Tibial nerve (tissue), 4 donors: ENCODE results near the gene PRKRIP1.

ENCODE experiments used
- CTCF ChIP-seq, 5 experiments: fragments of 200-600 bp in 3 of 5; fragments of 450-650 bp in 2 of 5; sonication (generic) in 3 of 5; IDR thresholded peaks; one replicate each; pipeline ENCODE4 v1.5.1; 2016 to 2019; ENCODE audit warnings: antibody characterized with exemption in 5 of 5, mild to moderate bottlenecking in 3 of 5, moderate library complexity in 2 of 5
- EP300 ChIP-seq, 2 donors: sonication (generic); formaldehyde crosslinking; IDR thresholded peaks; one replicate each; pipeline ENCODE4 v1.6.1; 2017; ENCODE audit warnings: antibody characterized with exemption in 2 of 2, mild to moderate bottlenecking in 1 of 2
- POLR2A ChIP-seq, 2 donors: fragments of 450-650 bp; IDR thresholded peaks; one replicate each; pipeline ENCODE4 v1.6.1; 2017; ENCODE audit warnings: antibody characterized with exemption in 2 of 2, mild to moderate bottlenecking in 2 of 2, moderate library complexity in 2 of 2

GRCh38 chr7:102393467-102393866 lies 2.7 kb upstream of the PRKRIP1 start:
- no peak for TF ChIP-seq CTCF (IDR thresholded peaks at IDR 0.05)
- TF ChIP-seq POLR2A (IDR thresholded peaks at IDR 0.05) = no peak
- TF ChIP-seq EP300 (IDR thresholded peaks at IDR 0.05) = no peak
